Activated CD8-positive, alpha-beta T cell treated with anti-CD3 and anti-CD28 coated beads, Interleukin-2, amount 10 ng/mL, durations not matched to agents 7 days and 5 days (primary cell): ENCODE data around the gene PTGFRN. TPM values are rescaled to one million over a fixed set of nuclear protein-coding genes. Genes with fewer than 3 reads are reported as not detected.

ENCODE experiments used
- ATAC-seq: fragments of 150-1000 bp; cut with Tn5 transposase; one replicate; pipeline ENCODE4 v1.10.0; 2021; ENCODE audit warnings: moderate library complexity
- CTCF ChIA-PET: fragments of 350-600 bp; sonication (Branson Sonifier 250); formaldehyde crosslinking; loops from one replicate; lab custom pipeline; 2021; ENCODE audit warnings: antibody characterized with exemption; lab: Charles Lee
- POLR2A ChIA-PET: fragments of 350-600 bp; sonication (Branson Sonifier 250); formaldehyde crosslinking; loops from one replicate; lab custom pipeline; 2021; ENCODE audit warnings: antibody characterized with exemption; lab: Charles Lee
- DNase-seq: peaks from one replicate; pipeline ENCODE4 v3.0.0-alpha.2; 2020
- H3K27ac Mint-ChIP-seq: one replicate; pipeline ENCODE4 v1.8.0; 2021; ENCODE audit warnings: mild to moderate bottlenecking, mixed read lengths
- H3K27me3 Mint-ChIP-seq: one replicate; pipeline ENCODE4 v1.8.0; 2021; ENCODE audit warnings: low read depth, mixed read lengths
- H3K36me3 Mint-ChIP-seq: one replicate; pipeline ENCODE4 v1.8.0; 2021; ENCODE audit warnings: low read depth, mixed read lengths
- H3K4me1 Mint-ChIP-seq: one replicate; pipeline ENCODE4 v1.8.0; 2021; ENCODE audit warnings: low read depth, mixed read lengths
- H3K4me3 Mint-ChIP-seq: one replicate; pipeline ENCODE4 v1.8.0; 2021; ENCODE audit warnings: mild to moderate bottlenecking, mixed read lengths
- H3K9me3 Mint-ChIP-seq: one replicate; pipeline ENCODE4 v1.8.0; 2022; ENCODE audit warnings: mixed read lengths; ENCODE audit not compliant: insufficient read depth
- total RNA-seq, 2 experiments: library from RNA; stranded (reverse); gene quantifications; one replicate each; pipeline ENCODE4 v1.2.3, GENCODE V29; 2021

Gene PTGFRN
- total RNA-seq, 2 experiments from 2014 or later = 0.89 to 0.90 TPM

DNA sequence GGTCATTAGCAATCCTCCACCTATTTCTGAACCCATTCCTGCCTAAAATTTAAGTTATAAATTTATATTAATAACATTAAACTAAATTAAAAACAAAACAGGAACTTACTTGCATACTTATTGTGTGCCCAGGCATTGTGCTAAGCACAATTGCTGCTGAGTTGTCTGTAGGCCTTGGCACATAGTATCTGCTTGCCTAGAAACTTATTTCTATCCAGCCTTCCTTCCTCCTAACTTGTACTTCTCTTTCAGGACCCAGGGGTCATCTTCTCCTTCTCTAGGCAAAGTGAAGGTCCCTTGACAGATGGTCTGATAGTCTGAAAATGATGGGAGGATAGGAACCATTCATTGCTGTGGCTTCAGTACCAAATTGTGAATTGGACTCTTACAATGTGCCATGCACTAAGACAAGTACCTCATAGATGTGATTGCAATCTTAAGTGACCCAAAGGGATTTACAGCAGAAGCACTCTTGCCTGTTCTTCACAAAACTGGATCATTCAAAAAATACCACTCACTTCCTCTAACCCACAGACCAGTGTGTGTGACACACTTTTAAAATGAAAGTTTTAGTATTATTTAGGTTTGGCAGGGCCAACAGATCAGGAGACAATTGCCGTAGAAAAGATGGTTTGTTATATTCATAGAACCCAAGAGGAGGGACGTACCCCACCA lies 81.6 kb downstream of the PTGFRN start:
- Mint-ChIP-seq H3K27ac (peak overlapping the region; percentile 59), H3K4me3 (no peak overlapping the region), H3K36me3 (no peaks in the 10 kb centered on the region), H3K4me1 (peaks cover 34% of the 10 kb centered on the region), H3K9me3 (no peaks in the 10 kb centered on the region), H3K27me3 (no peaks in the 10 kb centered on the region)
- DNase-seq (no peak), ATAC-seq (no peak)
- ChIA-PET CTCF (interaction anchor here (0.7 to 1.5 kb wide), 3 partner anchors 9 to 57 kb away, joined by 3 to 5 read pairs (median 3); no protein-coding TSS in a partner anchor), POLR2A (no interaction called here)

GRCh38 chr1:116991918-116992317 lies 82.2 kb downstream of the PTGFRN start:
- POLR2A ChIA-PET = no interaction called here

DNA sequence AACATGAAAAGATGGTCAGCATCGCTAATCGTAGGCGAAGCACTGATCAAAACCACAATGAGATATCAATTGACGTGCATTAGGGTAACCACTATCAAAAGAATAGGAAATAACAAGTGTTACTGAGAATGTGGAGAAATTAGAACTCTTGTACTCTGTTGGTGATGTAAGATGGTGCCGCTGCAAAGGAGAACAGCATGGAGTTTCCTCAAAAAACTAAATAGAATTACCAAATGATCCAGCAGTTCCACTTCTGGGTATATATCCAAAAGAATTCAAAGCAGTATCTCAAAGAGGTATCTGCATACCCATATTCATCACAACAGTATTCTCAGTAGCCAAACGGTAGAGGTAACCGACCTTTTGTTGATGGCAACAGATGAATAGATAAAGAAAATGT lies 83.6 kb downstream of the PTGFRN start:
- H3K27ac Mint-ChIP-seq = no peak overlapping the region
- no peak overlapping the region for H3K4me3 Mint-ChIP-seq
- ATAC-seq = no peak
- H3K4me1 Mint-ChIP-seq = peaks cover 15% of the 10 kb centered on the region
- POLR2A ChIA-PET = no interaction called here
- no peaks in the 10 kb centered on the region for H3K27me3 Mint-ChIP-seq
- H3K9me3 Mint-ChIP-seq = no peaks in the 10 kb centered on the region
- H3K36me3 Mint-ChIP-seq = no peaks in the 10 kb centered on the region
- CTCF ChIA-PET = no interaction called here
- DNase-seq = no peak

More at GRCh38 chr1:116991918-116992317, 82.2 kb downstream of the PTGFRN start:
- H3K27me3 Mint-ChIP-seq = no peaks in the 10 kb centered on the region
- no peaks in the 10 kb centered on the region for H3K36me3 Mint-ChIP-seq
- no peaks in the 10 kb centered on the region for H3K9me3 Mint-ChIP-seq
- H3K4me1 Mint-ChIP-seq = peaks cover 28% of the 10 kb centered on the region
- no peak overlapping the region for H3K4me3 Mint-ChIP-seq
- ATAC-seq = no peak
- CTCF ChIA-PET = interaction anchor here (0.7 to 1.5 kb wide), 4 partner anchors 9 to 58 kb away, joined by 3 to 5 read pairs (median 3); no protein-coding TSS in a partner anchor
- peak overlapping the region; percentile 59 for H3K27ac Mint-ChIP-seq
- DNase-seq = no peak

- H3K36me3 Mint-ChIP-seq = no peaks in the 10 kb centered on the region
- ChIA-PET CTCF (interaction anchor here (2.1 kb wide), 1 partner anchor 15 kb away, joined by 7 read pairs; no protein-coding TSS in a partner anchor), POLR2A (no interaction called here)
- no peaks in the 10 kb centered on the region for H3K27me3 Mint-ChIP-seq
- DNase-seq (no peak), ATAC-seq (no peak)
- H3K27ac Mint-ChIP-seq = no peak overlapping the region
- peaks cover 11% of the 10 kb centered on the region for H3K4me1 Mint-ChIP-seq
- no peaks in the 10 kb centered on the region for H3K9me3 Mint-ChIP-seq
- H3K4me3 Mint-ChIP-seq = no peak overlapping the region
Observed at GRCh38 chr1:116994411-116994810, 84.7 kb downstream of the PTGFRN start.

GRCh38 chr1:116997066-116997465 lies 87.3 kb downstream of the PTGFRN start:
- Mint-ChIP-seq H3K27me3 (no peaks in the 10 kb centered on the region), H3K4me3 (no peak overlapping the region), H3K36me3 (peaks cover 2% of the 10 kb centered on the region), H3K27ac (no peak overlapping the region), H3K9me3 (no peaks in the 10 kb centered on the region), H3K4me1 (peaks cover 26% of the 10 kb centered on the region)
- POLR2A ChIA-PET = no interaction called here
- ATAC-seq (no peak), DNase-seq (no peak)
- CTCF ChIA-PET = interaction anchor here (2.0 to 2.1 kb wide), 2 partner anchors 11 to 260 kb away, joined by 4 to 12 read pairs; no protein-coding TSS in a partner anchor

GRCh38 chr1:116997636-116998035 lies 87.9 kb downstream of the PTGFRN start:
- Mint-ChIP-seq H3K4me3 (no peak overlapping the region), H3K27ac (no peak overlapping the region), H3K9me3 (no peaks in the 10 kb centered on the region), H3K27me3 (no peaks in the 10 kb centered on the region), H3K36me3 (peaks cover 5% of the 10 kb centered on the region), H3K4me1 (peaks cover 28% of the 10 kb centered on the region)
- no peak for DNase-seq
- ChIA-PET POLR2A (no interaction called here), CTCF (interaction anchor here (2.1 kb wide), 1 partner anchor 11 kb away, joined by 12 read pairs; no protein-coding TSS in a partner anchor)
- no peak for ATAC-seq

DNA sequence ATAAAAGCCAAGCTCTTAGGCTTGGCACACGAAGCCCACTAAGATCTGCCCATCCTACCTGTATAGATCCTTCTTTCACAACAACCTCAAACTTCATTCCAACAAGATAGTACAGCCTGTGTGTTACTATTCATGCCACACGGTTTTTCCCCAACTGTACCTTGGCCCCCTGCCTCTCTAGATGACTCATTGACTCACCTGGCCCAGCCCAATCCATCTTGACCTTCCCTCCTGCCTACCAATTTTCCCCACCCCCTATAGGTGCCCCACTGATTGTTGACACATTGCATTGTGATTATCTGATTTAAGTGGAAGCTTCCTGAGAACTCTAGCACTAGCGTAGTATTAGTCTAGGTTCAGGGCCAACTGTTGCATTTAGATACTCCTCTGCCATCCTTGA lies 89.9 kb downstream of the PTGFRN start:
- peak overlapping the region; percentile 21 for H3K27ac Mint-ChIP-seq
- peaks cover 46% of the 10 kb centered on the region for H3K4me1 Mint-ChIP-seq
- ChIA-PET CTCF (interaction anchor here (1.1 to 3.1 kb wide), 2 partner anchors 10 to 13 kb away, joined by 3 to 21 read pairs; no protein-coding TSS in a partner anchor), POLR2A (no interaction called here)
- DNase-seq (no peak), ATAC-seq (no peak)
- no peaks in the 10 kb centered on the region for H3K9me3 Mint-ChIP-seq
- H3K27me3 Mint-ChIP-seq = no peaks in the 10 kb centered on the region
- no peak overlapping the region for H3K4me3 Mint-ChIP-seq
- H3K36me3 Mint-ChIP-seq = peaks cover 12% of the 10 kb centered on the region

DNA sequence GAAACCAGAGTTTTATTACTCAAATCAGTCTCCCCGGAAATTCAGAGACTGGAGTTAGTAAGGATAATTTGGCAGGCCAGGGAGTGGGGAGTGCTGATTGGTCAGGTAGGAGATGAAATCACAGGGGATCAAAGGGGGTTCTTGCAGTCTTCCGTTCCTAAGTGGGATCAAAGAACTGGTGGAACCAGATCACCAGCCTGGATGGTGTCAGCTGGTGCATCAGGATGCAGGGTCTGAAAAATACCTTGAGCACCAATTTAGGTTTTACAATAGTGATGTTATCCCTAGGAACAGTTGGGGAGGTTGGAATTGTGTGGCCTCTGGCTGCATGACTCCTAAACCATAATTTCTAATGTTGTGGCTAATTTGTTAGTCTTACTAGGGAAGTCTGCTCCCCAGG lies 90.4 kb downstream of the PTGFRN start:
- Mint-ChIP-seq H3K4me3 (no peak overlapping the region), H3K27ac (peak overlapping the region; percentile 91), H3K9me3 (no peaks in the 10 kb centered on the region), H3K27me3 (no peaks in the 10 kb centered on the region), H3K36me3 (peaks cover 12% of the 10 kb centered on the region), H3K4me1 (peaks cover 51% of the 10 kb centered on the region)
- ATAC-seq = no peak
- CTCF ChIA-PET = interaction anchor here (0.8 to 3.1 kb wide), 5 partner anchors 8 to 195 kb away, joined by 3 to 21 read pairs (median 3); no protein-coding TSS in a partner anchor
- DNase-seq = no peak
- POLR2A ChIA-PET = interaction anchor here (1.1 to 2.3 kb wide), 2 partner anchors 13 to 60 kb away, joined by 3 to 13 read pairs; partner anchors contain the start of gene TTF2

DNA sequence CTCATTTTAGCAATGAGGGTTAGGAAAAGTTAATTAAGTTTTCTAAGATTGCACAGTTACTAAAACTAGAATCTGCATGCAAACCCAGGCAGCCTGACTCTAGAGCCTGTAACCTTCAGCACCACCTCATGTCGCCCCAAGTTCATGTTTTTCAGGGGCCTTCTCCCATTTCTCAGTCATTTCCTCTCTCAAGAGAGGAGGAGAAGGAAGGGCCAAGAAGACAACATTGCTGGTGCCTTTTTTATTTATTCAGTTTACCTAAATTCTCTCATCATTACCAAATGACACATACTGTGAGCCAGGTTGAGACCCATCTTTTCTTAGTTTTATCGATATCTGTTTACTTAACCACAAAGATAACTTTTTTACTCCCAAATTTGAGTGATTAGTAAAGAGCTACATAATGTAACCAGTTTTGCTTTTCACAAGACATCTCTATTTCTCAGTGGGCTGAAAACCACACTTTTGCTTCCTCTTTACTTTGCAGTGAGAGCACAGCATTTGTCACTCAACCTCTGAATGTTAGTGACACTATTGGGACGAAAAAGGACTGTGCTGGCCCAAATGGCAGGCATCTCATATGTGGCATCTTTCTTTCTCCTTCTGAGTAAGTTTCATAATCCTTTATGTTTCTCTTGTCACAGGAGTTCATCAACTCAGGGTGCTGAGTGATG lies 91.7 kb downstream of the PTGFRN start, which contains the start of gene CD101:
Gene CD101 (plus strand): TSS at position 507 of the 674 bp plus-strand sequence. CDS start 58 bp downstream, at position 565.
- Mint-ChIP-seq H3K4me3 (peak within 1 kb of the TSS; percentile 70), H3K9me3 (no peaks in the 10 kb centered on the region), H3K27me3 (no peaks in the 10 kb centered on the region), H3K27ac (peak within 1 kb of the TSS; percentile 91), H3K4me1 (peaks cover 60% of the 10 kb centered on the region), H3K36me3 (peaks cover 18% of the 10 kb centered on the region)
- peak; percentile 51 for DNase-seq
- CTCF ChIA-PET = interaction anchor here (0.8 to 3.1 kb wide), 7 partner anchors 8 to 196 kb away, joined by 3 to 21 read pairs (median 3); no protein-coding TSS in a partner anchor
- POLR2A ChIA-PET = interaction anchor here (0.6 to 2.3 kb wide), 11 partner anchors 14 to 239 kb away, joined by 3 to 13 read pairs (median 3); partner anchors contain the start of gene TTF2
- peak; percentile 81 for ATAC-seq

DNA sequence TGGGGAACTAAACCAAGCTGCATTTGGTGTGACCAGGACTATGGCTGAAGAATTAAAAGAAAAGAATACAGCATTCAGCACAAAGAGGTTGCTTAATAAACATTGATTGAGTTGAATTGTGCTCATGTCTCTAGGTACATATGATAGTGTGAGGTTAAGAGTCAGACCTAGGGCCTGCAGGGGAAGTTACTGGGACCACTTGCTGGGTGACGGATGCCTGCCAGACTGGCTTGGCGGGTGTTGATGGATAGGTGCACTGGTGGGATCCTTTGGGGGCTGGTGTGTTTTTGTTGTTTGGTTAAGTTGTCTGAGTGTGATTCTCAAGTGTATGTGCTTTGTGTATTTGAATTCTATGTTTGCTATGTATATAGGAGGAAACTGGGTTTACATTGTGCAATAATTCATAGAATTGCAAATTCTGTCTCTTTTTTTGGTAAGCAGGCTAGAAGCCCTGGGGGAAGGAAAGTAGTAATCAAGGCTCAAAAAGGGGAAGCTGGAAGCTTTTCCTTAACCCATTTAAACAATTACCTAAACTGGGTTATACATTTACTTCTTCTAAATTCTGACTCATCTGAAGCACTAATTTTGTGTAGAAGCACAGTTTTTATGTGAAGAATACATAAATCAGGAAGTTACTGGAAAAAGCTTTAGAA lies 93.6 kb downstream of the PTGFRN start:
- no peak for DNase-seq
- H3K27me3 Mint-ChIP-seq = no peaks in the 10 kb centered on the region
- H3K4me3 Mint-ChIP-seq = peak overlapping the region; percentile 65
- ChIA-PET POLR2A (interaction anchor here (1.6 to 2.6 kb wide), 2 partner anchors 16 to 56 kb away, joined by 5 to 13 read pairs; partner anchors contain the start of gene TTF2), CTCF (interaction anchor here (0.7 to 2.2 kb wide), 5 partner anchors 11 to 69 kb away, joined by 3 to 6 read pairs (median 5); no protein-coding TSS in a partner anchor)
- peak overlapping the region; percentile 81 for H3K27ac Mint-ChIP-seq
- no peaks in the 10 kb centered on the region for H3K9me3 Mint-ChIP-seq
- H3K36me3 Mint-ChIP-seq = peaks cover 20% of the 10 kb centered on the region
- H3K4me1 Mint-ChIP-seq = peaks cover 76% of the 10 kb centered on the region
- ATAC-seq = no peak

- H3K4me3 Mint-ChIP-seq = peak overlapping the region; percentile 50
- H3K4me1 Mint-ChIP-seq = peaks cover 80% of the 10 kb centered on the region
- ChIA-PET CTCF (interaction anchor here (0.9 to 1.5 kb wide), 3 partner anchors 75 to 270 kb away, joined by 3 to 7 read pairs (median 5); no protein-coding TSS in a partner anchor), POLR2A (interaction anchor here (0.9 kb wide), 1 partner anchor 52 kb away, joined by 5 read pairs; the partner anchor contains the start of gene TTF2)
- H3K9me3 Mint-ChIP-seq = no peaks in the 10 kb centered on the region
- no peak for DNase-seq
- peak overlapping the region; percentile 86 for H3K27ac Mint-ChIP-seq
- peak; percentile 5 for ATAC-seq
- H3K36me3 Mint-ChIP-seq = peaks cover 41% of the 10 kb centered on the region
- H3K27me3 Mint-ChIP-seq = no peaks in the 10 kb centered on the region
Observed at GRCh38 chr1:117007719-117008013, 98.0 kb downstream of the PTGFRN start.
